ENCODE data around the gene TMEM108. TPM values are rescaled to one million over a fixed set of nuclear protein-coding genes. Genes with fewer than 3 reads are reported as not detected.

The TMEM108 gene
- total RNA-seq, 1 experiment from 2014 or later = 0.34 TPM

GRCh38 chr3:133054586-133054985 lies 16.4 kb downstream of the TMEM108 start:
- DNase-seq (ENCODE audit: low read depth) = no peak

- DNase-seq (ENCODE audit: low read depth) = no peak
Measured at GRCh38 chr3:133055339-133055738, 17.1 kb downstream of the TMEM108 start.

- no peak for DNase-seq (ENCODE audit: low read depth)
Measured at GRCh38 chr3:133058243-133058642, 20.1 kb downstream of the TMEM108 start.

- DNase-seq (ENCODE audit: low read depth) = no peak
Measured at GRCh38 chr3:133058831-133059230, 20.6 kb downstream of the TMEM108 start.

GRCh38 chr3:133065193-133065961 lies 27.2 kb downstream of the TMEM108 start:
- no peak for DNase-seq (ENCODE audit: low read depth)

- DNase-seq (ENCODE audit: low read depth) = no peak
Measured at GRCh38 chr3:133066026-133066425, 27.8 kb downstream of the TMEM108 start.

- no peak for DNase-seq (ENCODE audit: low read depth)
Measured at GRCh38 chr3:133069556-133070286, 31.5 kb downstream of the TMEM108 start.

GRCh38 chr3:133074977-133075376 lies 36.8 kb downstream of the TMEM108 start:
- no peak for DNase-seq (ENCODE audit: low read depth)

- no peak for DNase-seq (ENCODE audit: low read depth)
Measured at GRCh38 chr3:133077688-133078087, 39.5 kb downstream of the TMEM108 start.

- no peak for DNase-seq (ENCODE audit: low read depth)
Measured at GRCh38 chr3:133079621-133080020, 41.4 kb downstream of the TMEM108 start.

- no peak for DNase-seq (ENCODE audit: low read depth)
Measured at GRCh38 chr3:133081016-133081415, 42.8 kb downstream of the TMEM108 start.

GRCh38 chr3:133083395-133083794 lies 45.2 kb downstream of the TMEM108 start:
- no peak for DNase-seq (ENCODE audit: low read depth)

GRCh38 chr3:133089906-133090485 lies 51.8 kb downstream of the TMEM108 start:
- no peak for DNase-seq (ENCODE audit: low read depth)

GRCh38 chr3:133092681-133093080 lies 54.5 kb downstream of the TMEM108 start:
- DNase-seq (ENCODE audit: low read depth) = no peak

- no peak for DNase-seq (ENCODE audit: low read depth)
Measured at GRCh38 chr3:133093366-133093765, 55.2 kb downstream of the TMEM108 start.

- peak; percentile 51 for DNase-seq (ENCODE audit: low read depth)
Measured at GRCh38 chr3:133096900-133097613, 58.9 kb downstream of the TMEM108 start.

- DNase-seq (ENCODE audit: low read depth) = no peak
Measured at GRCh38 chr3:133103706-133104105, 65.5 kb downstream of the TMEM108 start.

- DNase-seq (ENCODE audit: low read depth) = no peak
Measured at GRCh38 chr3:133106169-133106568, 68.0 kb downstream of the TMEM108 start.

GRCh38 chr3:133112666-133113065 lies 74.5 kb downstream of the TMEM108 start:
- DNase-seq (ENCODE audit: low read depth) = no peak

- peak; percentile 67 for DNase-seq (ENCODE audit: low read depth)
Measured at GRCh38 chr3:133113526-133113925, 75.3 kb downstream of the TMEM108 start.

GRCh38 chr3:133113927-133114597 lies 75.9 kb downstream of the TMEM108 start:
- DNase-seq (ENCODE audit: low read depth) = peak; percentile 11

GRCh38 chr3:133115176-133115575 lies 77.0 kb downstream of the TMEM108 start:
- no peak for DNase-seq (ENCODE audit: low read depth)
